Sigmoid colon (tissue), 7 donors: ENCODE data around the gene NLRP5. TPM values are rescaled to one million over a fixed set of nuclear protein-coding genes. Genes with fewer than 3 reads are reported as not detected.
"Not testable (repeated sequence)": the region's sequence is repeated elsewhere in the genome, so short reads cannot be mapped to it uniquely, and the experiment has no call there.

ENCODE experiments used
- DNase-seq: peaks from one replicate; pipeline ENCODE4 v3.0.0-alpha.2; 2019
- H3K27ac ChIP-seq, 4 donors: fragments of 200-600 bp; sonication (generic); one replicate each; pipeline ENCODE4 v1.5.1; 2016 to 2019; ENCODE audit warnings: mild to moderate bottlenecking in 1 of 4
- H3K27me3 ChIP-seq, 3 donors: fragments of 200-600 bp; sonication (generic); one replicate each; pipeline ENCODE4 v1.5.1; 2019; ENCODE audit warnings: mild to moderate bottlenecking in 1 of 3
- H3K36me3 ChIP-seq, 4 donors: fragments of 200-600 bp; sonication (generic); one replicate each; pipeline ENCODE4 v1.5.1; 2016 to 2019
- H3K4me1 ChIP-seq, 4 donors: fragments of 200-600 bp; sonication (generic); one replicate each; pipeline ENCODE4 v1.5.1; 2017 to 2019
- H3K4me3 ChIP-seq, 4 donors: fragments of 200-600 bp; sonication (generic); one replicate each; pipeline ENCODE4 v1.5.1; 2017 to 2019; ENCODE audit warnings: mild to moderate bottlenecking in 2 of 4, moderate library complexity in 1 of 4
- H3K9me3 ChIP-seq, 4 donors: fragments of 200-600 bp in 3 of 4; sonication (generic) in 3 of 4; one replicate each; pipeline versions ENCODE4 v1.5.1 to v1.6.1; 2013 to 2019
- EP300 ChIP-seq, 4 donors: sonication (generic); formaldehyde crosslinking; IDR thresholded peaks; one replicate each; pipeline ENCODE4 v1.6.1; 2017; ENCODE audit warnings: antibody characterized with exemption in 4 of 4
- POLR2A ChIP-seq, 2 donors: fragments of 450-650 bp; IDR thresholded peaks; one replicate each; pipeline ENCODE4 v1.6.1; 2016; ENCODE audit warnings: antibody characterized with exemption in 2 of 2, mild to moderate bottlenecking in 2 of 2, moderate library complexity in 2 of 2
- POLR2AphosphoS5 ChIP-seq, 4 donors: sonication (generic); formaldehyde crosslinking; IDR thresholded peaks; one replicate each; pipeline ENCODE4 v1.6.1; 2017; ENCODE audit warnings: antibody characterized with exemption in 4 of 4
- WGBS, 2 donors: extraction: QIAGEN DNeasy Blood & Tissue Kit; methylation state at CpG; one replicate each; pipeline ENCODE4 v1.1.7; 2013; 5-methylcytosine and 5-hydroxymethylcytosine counted together
- intact Hi-C: fragments of 100-400 bp; cut with DNase I; formaldehyde crosslinking; loops from one replicate; pipeline ENCODE4 v1.15.1; 2023
- polyA plus RNA-seq, 3 donors: library from polyadenylated mRNA; stranded (reverse); fragments of 200-250 nt; gene quantifications; one replicate each; pipeline ENCODE4 v1.2.3, GENCODE V29; 2013
- total RNA-seq, 4 donors: library from RNA; depleted of rRNA; stranded (reverse); fragments of >200 nt; gene quantifications; one replicate each; pipeline ENCODE4 v1.1.0, GENCODE V29; 2016
- TF ChIP-seq, protein P1 (sequence below), 4 experiments: fragments of 450-650 bp in 3 of 4; fragments of 200-600 bp in 1 of 4; IDR thresholded peaks; one replicate each; pipeline ENCODE4 v1.5.1; 2016 to 2019; ENCODE audit warnings: antibody characterized with exemption in 4 of 4, mild to moderate bottlenecking in 3 of 4, moderate library complexity in 2 of 4
- donor health status: healthy with polysubstance abuse.
- donor health status: Bipolar disorder and iron deficiency.
- donor health status: healthy.

Gene NLRP5
- not detected for total RNA-seq
- polyA plus RNA-seq = not detected

DNA sequence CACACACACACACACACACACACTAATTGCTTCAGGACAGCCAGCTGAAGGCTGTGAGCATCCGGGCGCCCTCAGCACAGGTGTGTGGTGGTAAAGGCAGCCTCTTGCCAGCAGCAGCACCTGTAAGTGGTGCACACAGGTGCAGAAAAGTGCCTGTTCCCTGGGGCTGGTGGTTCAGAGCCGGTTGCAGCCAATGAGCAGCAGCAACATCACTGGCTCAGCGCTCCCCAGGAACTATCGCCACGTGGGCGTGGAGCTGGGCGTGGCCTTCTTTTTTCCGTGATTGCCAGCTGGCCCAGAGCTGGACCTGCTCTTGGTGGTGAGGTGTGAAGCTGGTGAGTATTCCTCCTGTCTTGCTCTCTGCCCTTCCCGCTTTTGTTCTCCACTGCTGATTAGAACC lies at the start of gene NLRP5:
NLRP5 (plus strand) TSS at position 289 of the 400 bp plus-strand sequence.
- 30 to 48% methylated on average over 10 of the region's 10 CpGs for WGBS, 2 donors
- Histone ChIP-seq H3K27me3 (no peaks in the 10 kb centered on the region), H3K4me3 (no peak within 1 kb of the TSS), H3K36me3 (no peaks in the 10 kb centered on the region), H3K27ac (no peak within 1 kb of the TSS), H3K9me3 (no peaks in the 10 kb centered on the region), H3K4me1 (no peaks in the 10 kb centered on the region)
- TF ChIP-seq, protein P1, sequence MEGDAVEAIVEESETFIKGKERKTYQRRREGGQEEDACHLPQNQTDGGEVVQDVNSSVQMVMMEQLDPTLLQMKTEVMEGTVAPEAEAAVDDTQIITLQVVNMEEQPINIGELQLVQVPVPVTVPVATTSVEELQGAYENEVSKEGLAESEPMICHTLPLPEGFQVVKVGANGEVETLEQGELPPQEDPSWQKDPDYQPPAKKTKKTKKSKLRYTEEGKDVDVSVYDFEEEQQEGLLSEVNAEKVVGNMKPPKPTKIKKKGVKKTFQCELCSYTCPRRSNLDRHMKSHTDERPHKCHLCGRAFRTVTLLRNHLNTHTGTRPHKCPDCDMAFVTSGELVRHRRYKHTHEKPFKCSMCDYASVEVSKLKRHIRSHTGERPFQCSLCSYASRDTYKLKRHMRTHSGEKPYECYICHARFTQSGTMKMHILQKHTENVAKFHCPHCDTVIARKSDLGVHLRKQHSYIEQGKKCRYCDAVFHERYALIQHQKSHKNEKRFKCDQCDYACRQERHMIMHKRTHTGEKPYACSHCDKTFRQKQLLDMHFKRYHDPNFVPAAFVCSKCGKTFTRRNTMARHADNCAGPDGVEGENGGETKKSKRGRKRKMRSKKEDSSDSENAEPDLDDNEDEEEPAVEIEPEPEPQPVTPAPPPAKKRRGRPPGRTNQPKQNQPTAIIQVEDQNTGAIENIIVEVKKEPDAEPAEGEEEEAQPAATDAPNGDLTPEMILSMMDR (IDR thresholded peaks at IDR 0.05) = no peak
- TF ChIP-seq POLR2A (IDR thresholded peaks at IDR 0.05) (no peak), EP300 (IDR thresholded peaks at IDR 0.05) (no peak), POLR2AphosphoS5 (IDR thresholded peaks at IDR 0.05) (no peak)
- intact Hi-C loops = no loop called here
- no peak for DNase-seq

- H3K4me3 ChIP-seq = no peak overlapping the region
- no peaks in the 10 kb centered on the region for H3K36me3 ChIP-seq
- intact Hi-C loops = no loop called here
- no peak for DNase-seq
- H3K4me1 ChIP-seq = no peaks in the 10 kb centered on the region
- H3K9me3 ChIP-seq = peaks cover 0 to 7% (median 0%) of the 10 kb centered on the region in 4 donors
- TF ChIP-seq POLR2AphosphoS5 (IDR thresholded peaks at IDR 0.05) (no peak), POLR2A (IDR thresholded peaks at IDR 0.05) (no peak), EP300 (IDR thresholded peaks at IDR 0.05) (no peak)
- TF ChIP-seq, protein P1 (IDR thresholded peaks at IDR 0.05) = no peak
- H3K27me3 ChIP-seq = no peaks in the 10 kb centered on the region
- 72 to 73% methylated on average over 7 of the region's 7 CpGs for WGBS, 2 donors
- H3K27ac ChIP-seq = no peak overlapping the region
Measured at GRCh38 chr19:55939206-55939605, 47.4 kb upstream of the NLRP5 start.

DNA sequence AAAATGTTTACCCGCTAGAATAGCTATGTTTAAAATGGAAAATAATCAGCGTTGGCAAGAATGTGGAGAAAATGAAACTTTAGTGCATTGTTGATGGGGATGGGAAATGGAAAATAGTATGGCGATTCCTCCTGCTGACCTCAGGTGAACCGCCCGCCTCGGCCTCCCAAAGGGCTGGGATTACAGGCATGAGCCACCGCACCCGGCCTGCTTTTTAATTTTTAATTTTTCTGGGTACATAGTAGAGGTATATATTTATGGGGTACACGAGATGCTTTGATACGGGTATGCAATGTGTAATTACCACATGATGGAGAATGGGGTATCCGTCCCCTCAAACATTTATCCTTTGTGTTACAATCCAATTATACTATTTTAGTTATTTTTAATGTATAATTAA lies 46.3 kb upstream of the NLRP5 start:
- no peak for DNase-seq
- intact Hi-C loops = no loop called here
- no peak for TF ChIP-seq EP300 (IDR thresholded peaks at IDR 0.05)
- no peak for TF ChIP-seq POLR2AphosphoS5 (IDR thresholded peaks at IDR 0.05)
- TF ChIP-seq, protein P1 (IDR thresholded peaks at IDR 0.05) = no peak
- no peak for TF ChIP-seq POLR2A (IDR thresholded peaks at IDR 0.05)
- Histone ChIP-seq H3K4me3 (no peak overlapping the region), H3K9me3 (peaks cover 0 to 7% (median 0%) of the 10 kb centered on the region in 4 donors), H3K27ac (no peak overlapping the region), H3K36me3 (no peaks in the 10 kb centered on the region), H3K4me1 (no peaks in the 10 kb centered on the region), H3K27me3 (no peaks in the 10 kb centered on the region)
- 93% methylated on average over 11 of the region's 11 CpGs for WGBS, 2 donors

DNA sequence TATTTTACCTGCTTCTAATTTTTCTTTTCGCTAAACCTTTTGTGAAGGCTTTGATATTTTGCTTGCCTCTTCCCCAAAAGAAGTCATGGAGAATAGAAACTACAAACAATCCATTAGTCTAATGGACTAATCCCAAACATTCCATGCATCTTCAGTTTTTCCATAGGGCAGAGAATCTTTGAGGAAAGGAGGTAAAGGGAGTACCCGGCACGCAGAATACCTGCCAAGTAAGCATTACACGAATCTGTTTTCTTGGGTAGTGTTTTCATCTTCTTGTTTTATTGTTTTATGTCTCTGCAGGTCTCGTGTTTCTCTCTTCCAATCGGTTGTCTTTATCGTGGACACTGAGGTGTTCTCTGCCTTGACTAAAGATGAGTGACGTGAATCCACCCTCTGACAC lies 39.0 kb upstream of the NLRP5 start, which contains the start of gene NLRP8:
NLRP8 (plus strand) TSS at position 301 of the 400 bp plus-strand sequence.
- no peaks in the 10 kb centered on the region for H3K27me3 ChIP-seq
- H3K4me3 ChIP-seq = no peak within 1 kb of the TSS
- no peaks in the 10 kb centered on the region for H3K4me1 ChIP-seq
- TF ChIP-seq, protein P1 (IDR thresholded peaks at IDR 0.05) = no peak
- intact Hi-C loops = no loop called here
- H3K36me3 ChIP-seq = no peaks in the 10 kb centered on the region
- no peaks in the 10 kb centered on the region for H3K9me3 ChIP-seq
- DNase-seq = no peak
- 78 to 83% methylated on average over 8 of the region's 8 CpGs for WGBS, 2 donors
- H3K27ac ChIP-seq = no peak within 1 kb of the TSS

DNA sequence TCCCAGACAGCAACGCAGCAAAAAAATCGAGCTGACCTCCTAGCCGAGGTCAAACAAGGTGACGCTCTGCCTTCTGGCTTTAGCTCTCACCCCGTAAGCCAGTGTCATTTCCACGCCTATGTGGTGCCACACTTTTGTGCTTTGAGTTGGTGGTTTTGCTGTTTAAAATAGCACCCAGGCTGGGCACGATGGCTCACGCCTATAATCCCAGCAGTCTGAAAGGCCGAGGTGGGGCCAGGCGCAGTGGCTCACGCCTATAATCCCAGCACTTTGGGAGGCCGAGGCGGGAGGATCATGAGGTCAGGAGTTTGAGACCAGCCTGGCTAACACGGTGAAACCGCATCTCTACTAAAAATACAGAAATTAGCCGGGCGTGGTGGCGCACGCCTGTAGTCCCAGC lies 36.0 kb upstream of the NLRP5 start:
- DNase-seq, H3K4me1 ChIP-seq, H3K27ac ChIP-seq, H3K27me3 ChIP-seq, H3K4me3 ChIP-seq, intact Hi-C loops, H3K36me3 ChIP-seq, H3K9me3 ChIP-seq: not testable (repeated sequence)
- WGBS, 2 donors = 91 to 93% methylated on average over 19 of the region's 19 CpGs
